Spinal cord (tissue), 10 donors: ENCODE measurements around the gene ZNF235. TPM values are rescaled to one million over a fixed set of nuclear protein-coding genes. Genes with fewer than 3 reads are reported as not detected.

Experiments
- DNase-seq, 6 donors: peaks; one replicate each; pipeline versions ENCODE4 v3.0.0 to v3.0.0-alpha.2; 2013 to 2015; ENCODE audit warnings: low spot score in 6 of 6, low read depth in 4 of 6
- H3K27ac ChIP-seq: one replicate; pipeline ENCODE4 v1.5.1; 2013; ENCODE audit warnings: low read depth, low read length, control low read depth
- H3K27me3 ChIP-seq: one replicate; pipeline ENCODE4 v1.6.1; 2013; ENCODE audit warnings: low read length; ENCODE audit not compliant: control insufficient read depth, insufficient read depth
- H3K36me3 ChIP-seq: one replicate; pipeline ENCODE4 v1.6.1; 2013; ENCODE audit warnings: low read length; ENCODE audit not compliant: control insufficient read depth, insufficient read depth
- H3K4me1 ChIP-seq: one replicate; pipeline ENCODE4 v1.6.1; 2013; ENCODE audit warnings: low read length; ENCODE audit not compliant: control insufficient read depth, insufficient read depth
- H3K4me3 ChIP-seq: one replicate; pipeline ENCODE4 v1.5.1; 2013; ENCODE audit warnings: low read depth, low read length, control low read depth
- H3K9me3 ChIP-seq: one replicate; pipeline ENCODE4 v1.6.1; 2013; ENCODE audit warnings: low read length; ENCODE audit not compliant: control insufficient read depth, insufficient read depth
- WGBS: methylation state at CpG from one replicate; pipeline ENCODE4 v1.1.5; 2013; ENCODE audit warnings: missing lambda C conversion rate; ENCODE audit not compliant: insufficient coverage; 5-methylcytosine and 5-hydroxymethylcytosine counted together
- polyA plus RNA-seq, 2 donors: library from polyadenylated mRNA; unstranded; fragments of 120-200 nt; gene quantifications; one replicate each; pipeline ENCODE4 v1.2.1, GENCODE V29; 2013; ENCODE audit not compliant: insufficient read length in 2 of 2
- total RNA-seq, 2 donors: library from RNA; depleted of rRNA in 1 of 2; stranded (reverse); fragments of 120-200 nt in 1 of 2; fragments of >200 nt in 1 of 2; gene quantifications; one replicate each; pipeline versions ENCODE4 v1.2.3 to v1.2.4, GENCODE V29; 2013 to 2014
- donor health status: healthy.

The ZNF235 gene
- total and polyA plus RNA-seq, 4 donors, result 7.5 to 16.0 (median 12.1) TPM

GRCh38 chr19:44308011-44308410, 3.2 kb upstream of the ZNF235 start:
- no CpG with 5 or more reads among the region's 3 CpGs for WGBS
- peaks cover 3% of the 10 kb centered on the region for H3K4me1 ChIP-seq
- H3K27ac ChIP-seq, result no peak overlapping the region
- no peaks in the 10 kb centered on the region for H3K9me3 ChIP-seq
- no peaks in the 10 kb centered on the region for H3K27me3 ChIP-seq
- H3K36me3 ChIP-seq, result peaks cover 2% of the 10 kb centered on the region
- no peak for DNase-seq
- no peak overlapping the region for H3K4me3 ChIP-seq

GRCh38 chr19:44306283-44306682, 1.5 kb upstream of the ZNF235 start:
- H3K27me3 ChIP-seq, result no peaks in the 10 kb centered on the region
- H3K4me3 ChIP-seq, result no peak overlapping the region
- H3K4me1 ChIP-seq, result peaks cover 3% of the 10 kb centered on the region
- no peak overlapping the region for H3K27ac ChIP-seq
- no peaks in the 10 kb centered on the region for H3K9me3 ChIP-seq
- peaks cover 8% of the 10 kb centered on the region for H3K36me3 ChIP-seq
- 91% methylated on average over 13 of the region's 15 CpGs for WGBS
- no peak for DNase-seq

- H3K27me3 ChIP-seq, result no peaks in the 10 kb centered on the region
- DNase-seq, result no peak
Observed at GRCh38 chr19:44305457-44305856, 632 bp upstream of the ZNF235 start.

GRCh38 chr19:44303976-44304568, 753 bp downstream of the ZNF235 start:
- Histone ChIP-seq H3K27me3 (no peaks in the 10 kb centered on the region), H3K4me3 (peak overlapping the region; percentile 90), H3K36me3 (peaks cover 19% of the 10 kb centered on the region), H3K4me1 (peaks cover 3% of the 10 kb centered on the region), H3K9me3 (no peaks in the 10 kb centered on the region), H3K27ac (peak overlapping the region; percentile 84)
- 0% methylated on average over 9 of the region's 11 CpGs for WGBS
- DNase-seq, result peak in 4 of 6 donors; percentile 2 to 44 (median 12)

More at GRCh38 chr19:44305457-44305856, 632 bp upstream of the ZNF235 start:
- Histone ChIP-seq H3K4me3 (peak overlapping the region; percentile 90), H3K27ac (no peak overlapping the region), H3K4me1 (peaks cover 3% of the 10 kb centered on the region), H3K36me3 (peaks cover 10% of the 10 kb centered on the region), H3K9me3 (no peaks in the 10 kb centered on the region)
- 100% methylated on average over 3 of the region's 4 CpGs for WGBS

- Histone ChIP-seq H3K36me3 (peaks cover 23% of the 10 kb centered on the region), H3K4me1 (peaks cover 3% of the 10 kb centered on the region), H3K9me3 (no peaks in the 10 kb centered on the region), H3K4me3 (peak overlapping the region; percentile 90), H3K27me3 (no peaks in the 10 kb centered on the region), H3K27ac (no peak overlapping the region)
- DNase-seq, result no peak
- 28% methylated on average over 3 of the region's 4 CpGs for WGBS
Observed at GRCh38 chr19:44303320-44303719, 1.5 kb downstream of the ZNF235 start.

- Histone ChIP-seq H3K4me3 (no peak overlapping the region), H3K4me1 (no peaks in the 10 kb centered on the region), H3K27me3 (no peaks in the 10 kb centered on the region), H3K36me3 (peaks cover 21% of the 10 kb centered on the region), H3K9me3 (peaks cover 5% of the 10 kb centered on the region), H3K27ac (no peak overlapping the region)
- DNase-seq, result no peak
- 91% methylated on average over 1 of the region's 4 CpGs for WGBS
Observed at GRCh38 chr19:44284968-44285367, 19.9 kb downstream of the ZNF235 start.

GRCh38 chr19:44282846-44283245, 22.0 kb downstream of the ZNF235 start:
- Histone ChIP-seq H3K4me3 (no peak overlapping the region), H3K36me3 (peaks cover 8% of the 10 kb centered on the region), H3K9me3 (peaks cover 3% of the 10 kb centered on the region), H3K27ac (no peak overlapping the region), H3K27me3 (no peaks in the 10 kb centered on the region), H3K4me1 (no peaks in the 10 kb centered on the region)
- DNase-seq, result no peak
- 100% methylated on average over 1 of the region's 3 CpGs for WGBS

GRCh38 chr19:44280916-44281315, 23.9 kb downstream of the ZNF235 start:
- Histone ChIP-seq H3K9me3 (peaks cover 3% of the 10 kb centered on the region), H3K36me3 (peaks cover 2% of the 10 kb centered on the region), H3K27ac (no peak overlapping the region), H3K27me3 (no peaks in the 10 kb centered on the region), H3K4me1 (no peaks in the 10 kb centered on the region), H3K4me3 (no peak overlapping the region)
- WGBS, result 95% methylated on average over 4 of the region's 10 CpGs
- DNase-seq, result no peak

- Histone ChIP-seq H3K27me3 (no peaks in the 10 kb centered on the region), H3K27ac (no peak overlapping the region), H3K9me3 (peaks cover 3% of the 10 kb centered on the region), H3K4me1 (no peaks in the 10 kb centered on the region), H3K36me3 (peaks cover 5% of the 10 kb centered on the region), H3K4me3 (no peak overlapping the region)
- 93% methylated on average over 2 of the region's 4 CpGs for WGBS
- DNase-seq, result no peak
Observed at GRCh38 chr19:44278181-44278690, 26.6 kb downstream of the ZNF235 start.

- no peaks in the 10 kb centered on the region for H3K27me3 ChIP-seq
- H3K36me3 ChIP-seq, result peaks cover 5% of the 10 kb centered on the region
- H3K4me1 ChIP-seq, result no peaks in the 10 kb centered on the region
- no peak overlapping the region for H3K27ac ChIP-seq
- WGBS, result no CpG with 5 or more reads among the region's 1 CpG
- DNase-seq, result no peak
- H3K9me3 ChIP-seq, result peaks cover 3% of the 10 kb centered on the region
- no peak overlapping the region for H3K4me3 ChIP-seq
Observed at GRCh38 chr19:44277331-44277730, 27.5 kb downstream of the ZNF235 start.
